Body of pancreas (tissue), 4 donors: ENCODE data around the gene TNFAIP8L1. TPM values are rescaled to one million over a fixed set of nuclear protein-coding genes. Genes with fewer than 3 reads are reported as not detected.

ENCODE experiments used
- ATAC-seq: fragments of 150-250 bp; one replicate; pipeline ENCODE4 v1.9.1; 2016
- DNase-seq, 4 donors: peaks; one replicate each; pipeline ENCODE4 v3.0.0-alpha.2; 2019
- H3K27ac ChIP-seq, 4 donors: fragments of 200-600 bp; sonication (generic); 1 replicate in 3 of 4; 2 replicates in 1 of 4; pipeline versions ENCODE4 v1.5.1 to v1.6.1; 2016 to 2019; ENCODE audit warnings: mild to moderate bottlenecking in 1 of 4, mixed read lengths in 1 of 4, moderate library complexity in 1 of 4
- H3K27me3 ChIP-seq, 2 donors: fragments of 200-600 bp; sonication (generic); one replicate each; pipeline ENCODE4 v1.6.0; 2016; ENCODE audit warnings: mild to moderate bottlenecking in 1 of 2
- H3K36me3 ChIP-seq, 2 donors: fragments of 200-600 bp; sonication (generic); replicated peaks in 1 of 2; 2 replicates each; pipeline ENCODE4 v1.5.1; 2016; ENCODE audit warnings: low read depth in 2 of 2; ENCODE audit not compliant: insufficient read depth in 1 of 2
- H3K4me1 ChIP-seq: fragments of 200-600 bp; sonication (generic); one replicate; pipeline ENCODE4 v1.6.0; 2016
- H3K4me3 ChIP-seq, 2 donors: fragments of 200-600 bp; sonication (generic); 1 replicate in 1 of 2; 2 replicates in 1 of 2; pipeline ENCODE4 v1.5.1; 2016 to 2019
- H3K9me3 ChIP-seq, 3 donors: fragments of 200-600 bp; sonication (generic); 1 replicate in 2 of 3; 2 replicates in 1 of 3; pipeline ENCODE4 v1.5.1; 2016
- POLR2A ChIP-seq, 3 donors: fragments of 450-650 bp; IDR thresholded peaks; one replicate each; pipeline ENCODE4 v1.6.1; 2016; ENCODE audit warnings: antibody characterized with exemption in 3 of 3, mild to moderate bottlenecking in 2 of 3
- WGBS, 2 donors: methylation state at CpG; one replicate each; pipeline ENCODE4 v1.1.5; 2017; 5-methylcytosine and 5-hydroxymethylcytosine counted together
- intact Hi-C: fragments of 100-400 bp; cut with DNase I; formaldehyde crosslinking; loops from one replicate; pipeline ENCODE4 v1.15.1; 2023
- total RNA-seq, 2 donors: library from RNA; depleted of rRNA; stranded (reverse); fragments of >200 nt; gene quantifications; one replicate each; pipeline ENCODE4 v1.1.0, GENCODE V29; 2016
- TF ChIP-seq, protein P1 (sequence below), 7 experiments: fragments of 450-650 bp in 4 of 7; fragments of 200-600 bp in 3 of 7; sonication (generic) in 3 of 7; IDR thresholded peaks; one replicate each; pipeline ENCODE4 v1.5.1; 2016 to 2019; ENCODE audit warnings: antibody characterized with exemption in 7 of 7

The TNFAIP8L1 gene
- total RNA-seq, 2 donors from 2014 or later: 3.4 to 5.3 TPM

DNA sequence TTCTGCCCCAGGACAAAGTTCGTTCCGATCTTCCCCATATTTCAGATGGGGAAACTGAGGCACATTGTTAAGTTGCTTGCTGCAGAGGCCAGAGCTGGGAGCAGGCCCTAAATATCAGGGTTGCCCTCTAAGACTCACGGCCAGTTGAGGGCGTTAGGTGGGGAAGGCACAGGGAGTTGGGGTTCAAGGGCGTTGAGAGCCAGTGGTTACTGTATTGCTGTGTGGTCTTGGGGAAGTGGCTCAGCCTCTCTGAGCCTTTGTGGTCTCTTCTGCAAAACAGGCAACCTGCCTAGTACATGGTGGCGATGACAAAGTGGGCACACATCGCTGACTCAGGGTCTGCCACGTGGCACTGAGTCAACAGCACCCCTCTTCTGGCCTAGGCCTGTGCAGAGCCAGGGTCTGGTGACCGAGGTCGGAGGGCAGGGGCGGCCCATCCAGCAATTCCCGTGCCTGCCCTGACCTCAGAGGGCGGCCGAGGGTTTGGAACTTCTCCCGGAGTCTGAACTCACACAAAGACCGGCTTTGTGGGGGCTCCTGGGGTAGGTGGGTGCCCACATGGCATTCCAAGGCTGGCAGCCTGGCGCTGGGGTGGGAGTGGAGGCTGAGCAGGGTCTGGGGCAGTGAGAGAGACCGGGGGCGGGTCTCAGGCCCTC lies 10.2 kb downstream of the TNFAIP8L1 start:
- Histone ChIP-seq H3K27me3 (no peaks in the 10 kb centered on the region), H3K4me1 (no peaks in the 10 kb centered on the region), H3K4me3 (no peak overlapping the region), H3K36me3 (no peaks in the 10 kb centered on the region), H3K9me3 (no peaks in the 10 kb centered on the region), H3K27ac (no peak overlapping the region)
- intact Hi-C loops: no loop called here
- ATAC-seq (no peak), DNase-seq (no peak)
- 78 to 97% methylated on average over 6 to 18 of the region's 19 CpGs for WGBS, 2 donors
- TF ChIP-seq, protein P1, sequence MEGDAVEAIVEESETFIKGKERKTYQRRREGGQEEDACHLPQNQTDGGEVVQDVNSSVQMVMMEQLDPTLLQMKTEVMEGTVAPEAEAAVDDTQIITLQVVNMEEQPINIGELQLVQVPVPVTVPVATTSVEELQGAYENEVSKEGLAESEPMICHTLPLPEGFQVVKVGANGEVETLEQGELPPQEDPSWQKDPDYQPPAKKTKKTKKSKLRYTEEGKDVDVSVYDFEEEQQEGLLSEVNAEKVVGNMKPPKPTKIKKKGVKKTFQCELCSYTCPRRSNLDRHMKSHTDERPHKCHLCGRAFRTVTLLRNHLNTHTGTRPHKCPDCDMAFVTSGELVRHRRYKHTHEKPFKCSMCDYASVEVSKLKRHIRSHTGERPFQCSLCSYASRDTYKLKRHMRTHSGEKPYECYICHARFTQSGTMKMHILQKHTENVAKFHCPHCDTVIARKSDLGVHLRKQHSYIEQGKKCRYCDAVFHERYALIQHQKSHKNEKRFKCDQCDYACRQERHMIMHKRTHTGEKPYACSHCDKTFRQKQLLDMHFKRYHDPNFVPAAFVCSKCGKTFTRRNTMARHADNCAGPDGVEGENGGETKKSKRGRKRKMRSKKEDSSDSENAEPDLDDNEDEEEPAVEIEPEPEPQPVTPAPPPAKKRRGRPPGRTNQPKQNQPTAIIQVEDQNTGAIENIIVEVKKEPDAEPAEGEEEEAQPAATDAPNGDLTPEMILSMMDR (IDR thresholded peaks at IDR 0.05): no peak
- TF ChIP-seq POLR2A (IDR thresholded peaks at IDR 0.05): no peak

DNA sequence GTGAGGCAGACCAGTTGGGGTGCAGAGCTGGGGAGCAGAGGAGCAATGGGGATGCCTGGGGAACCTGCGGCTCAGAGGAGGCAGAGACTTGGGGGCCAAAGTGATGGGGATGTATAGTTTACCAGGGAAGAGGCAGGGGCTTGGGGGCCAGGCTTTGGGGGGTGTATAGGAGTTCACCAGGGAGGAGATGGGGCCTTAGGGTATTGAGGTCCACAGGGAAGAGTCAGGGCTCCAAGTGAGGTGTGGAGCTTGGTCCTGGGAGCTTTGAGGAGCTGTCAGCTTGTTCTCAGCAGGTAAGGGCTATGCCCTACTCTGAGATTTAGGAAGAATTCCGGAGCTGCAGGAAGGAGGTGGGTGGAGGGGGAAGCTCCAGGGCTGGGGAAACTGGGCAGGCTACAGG lies 10.8 kb downstream of the TNFAIP8L1 start:
- no peaks in the 10 kb centered on the region for H3K27me3 ChIP-seq
- 79 to 81% methylated on average over 2 of the region's 2 CpGs for WGBS, 2 donors
- no peaks in the 10 kb centered on the region for H3K9me3 ChIP-seq
- intact Hi-C loops: no loop called here
- no peaks in the 10 kb centered on the region for H3K4me1 ChIP-seq
- ATAC-seq (no peak), DNase-seq (no peak)
- H3K36me3 ChIP-seq: no peaks in the 10 kb centered on the region
- no peak for TF ChIP-seq POLR2A (IDR thresholded peaks at IDR 0.05)
- TF ChIP-seq, protein P1 (IDR thresholded peaks at IDR 0.05): no peak
- H3K27ac ChIP-seq: no peak overlapping the region
- H3K4me3 ChIP-seq: no peak overlapping the region

DNA sequence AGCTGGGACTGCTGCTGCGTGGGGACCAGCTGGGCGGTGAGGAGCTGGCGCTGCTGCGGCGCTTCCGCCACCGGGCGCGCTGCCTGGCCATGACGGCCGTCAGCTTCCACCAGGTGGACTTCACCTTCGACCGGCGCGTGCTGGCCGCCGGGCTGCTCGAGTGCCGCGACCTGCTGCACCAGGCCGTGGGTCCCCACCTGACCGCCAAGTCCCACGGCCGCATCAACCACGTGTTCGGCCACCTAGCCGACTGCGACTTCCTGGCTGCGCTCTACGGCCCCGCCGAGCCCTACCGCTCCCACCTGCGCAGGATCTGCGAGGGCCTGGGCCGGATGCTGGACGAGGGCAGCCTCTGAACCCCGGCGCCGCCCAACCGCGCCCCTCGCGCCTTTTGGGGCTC lies 12.8 kb downstream of the TNFAIP8L1 start:
- Histone ChIP-seq H3K36me3 (peaks cover 0 to 6% of the 10 kb centered on the region in 2 donors), H3K4me1 (no peaks in the 10 kb centered on the region), H3K27ac (no peak overlapping the region), H3K4me3 (no peak overlapping the region), H3K27me3 (no peaks in the 10 kb centered on the region), H3K9me3 (no peaks in the 10 kb centered on the region)
- TF ChIP-seq, protein P1 (IDR thresholded peaks at IDR 0.05): no peak
- TF ChIP-seq POLR2A (IDR thresholded peaks at IDR 0.05): no peak
- WGBS, 2 donors: 94 to 97% methylated on average over 20 to 43 of the region's 44 CpGs
- ATAC-seq (no peak), DNase-seq (no peak)
- intact Hi-C loops: no loop called here

DNA sequence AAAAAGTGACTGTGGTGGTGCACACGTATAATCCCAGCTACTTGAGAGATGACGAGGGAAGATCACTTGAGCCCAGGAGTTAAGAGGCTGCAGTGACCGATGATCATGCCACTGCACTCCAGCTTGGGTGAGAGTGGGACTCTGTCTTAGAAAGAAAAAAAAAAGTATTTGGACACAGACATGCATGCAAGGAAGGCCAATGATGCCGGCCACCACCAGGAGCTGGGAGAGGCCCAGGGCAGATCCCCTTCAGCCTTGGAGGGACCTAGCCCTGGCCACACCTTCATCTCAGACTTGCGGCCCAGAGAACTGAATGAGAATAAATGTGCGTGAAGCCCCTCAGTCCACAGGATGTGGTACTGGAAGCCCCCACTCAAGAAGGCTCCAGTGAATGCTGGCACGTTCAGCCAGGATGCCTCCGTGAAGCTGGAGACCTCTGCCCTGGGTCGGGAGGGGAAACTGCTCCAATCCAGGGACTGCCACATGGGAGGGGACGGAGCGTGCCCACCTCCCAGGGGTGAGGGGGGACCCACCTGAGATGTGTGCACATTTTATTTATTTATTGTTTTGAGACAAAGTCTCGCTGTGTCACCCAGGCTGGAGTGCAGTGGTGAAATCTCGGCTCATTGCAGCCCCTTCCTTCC lies 14.6 kb downstream of the TNFAIP8L1 start:
- DNase-seq (no peak), ATAC-seq (no peak)
- no peaks in the 10 kb centered on the region for H3K27me3 ChIP-seq
- TF ChIP-seq, protein P1 (IDR thresholded peaks at IDR 0.05): no peak
- TF ChIP-seq POLR2A (IDR thresholded peaks at IDR 0.05): no peak
- intact Hi-C loops: no loop called here
- H3K4me1 ChIP-seq: no peaks in the 10 kb centered on the region
- H3K4me3 ChIP-seq: no peak overlapping the region
- peaks cover 8 to 18% of the 10 kb centered on the region in 2 donors for H3K36me3 ChIP-seq
- H3K9me3 ChIP-seq: no peaks in the 10 kb centered on the region
- H3K27ac ChIP-seq: no peak overlapping the region
- 85 to 88% methylated on average over 9 to 12 of the region's 13 CpGs for WGBS, 2 donors
